ENCODE results near the gene SMTN.
"Not testable (repeated sequence)": the region's sequence is repeated elsewhere in the genome, so short reads cannot be mapped to it uniquely, and the experiment has no call there.

The SMTN gene

DNA sequence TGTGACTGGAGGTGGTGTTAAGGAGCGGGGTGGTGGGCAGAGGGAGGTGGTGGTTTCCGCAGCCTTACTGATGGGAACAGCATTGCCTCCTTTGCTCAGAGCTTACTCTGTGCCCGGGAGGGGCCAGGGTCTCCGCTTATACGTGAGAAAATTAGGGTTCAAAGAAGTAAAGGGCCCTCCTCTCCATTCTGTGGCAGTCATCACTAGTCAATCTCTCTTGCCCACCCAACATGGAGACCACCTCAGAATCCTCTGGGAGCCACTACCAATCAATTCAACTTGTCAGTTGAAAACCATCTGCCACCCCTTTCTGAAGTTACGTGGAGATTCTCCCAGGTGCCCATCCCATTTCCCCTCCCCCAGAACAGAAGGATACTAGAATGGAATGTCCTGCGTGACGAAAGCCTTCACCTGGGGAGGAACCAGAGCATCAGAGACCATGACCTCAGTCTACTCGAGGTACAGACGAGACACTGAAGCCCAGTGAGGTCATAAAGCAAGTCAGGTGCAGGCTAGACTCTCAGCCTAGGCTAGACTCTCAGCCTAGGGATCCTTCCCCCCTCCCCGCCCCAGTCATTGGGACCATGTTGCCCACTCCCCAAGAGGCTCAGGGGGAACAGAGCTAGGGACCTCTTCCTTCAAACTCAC, 24.3 kb downstream of the SMTN start:
- H3K27me3 ChIP-seq (ENCODE audit: control insufficient read depth, insufficient read depth, low read length): no peaks in the 10 kb centered on the region
- H3K4me1 ChIP-seq (ENCODE audit: control insufficient read depth, insufficient read depth, low read length): peaks cover 21% of the 10 kb centered on the region
- H3K4me3 ChIP-seq (ENCODE audit: low read length): no peak overlapping the region
- H3K36me3 ChIP-seq (ENCODE audit: control insufficient read depth, insufficient read depth, low read length): peaks cover 4% of the 10 kb centered on the region
- H3K9ac ChIP-seq (ENCODE audit: low read length): peak overlapping the region; percentile 78
- no peaks in the 10 kb centered on the region for H3K9me3 ChIP-seq (ENCODE audit: control insufficient read depth, low read length)

- no peaks in the 10 kb centered on the region for H3K27me3 ChIP-seq (ENCODE audit: control insufficient read depth, insufficient read depth, low read length)
- no peaks in the 10 kb centered on the region for H3K9me3 ChIP-seq (ENCODE audit: control insufficient read depth, low read length)
- peak overlapping the region; percentile 78 for H3K9ac ChIP-seq (ENCODE audit: low read length)
- H3K36me3 ChIP-seq (ENCODE audit: control insufficient read depth, insufficient read depth, low read length): peaks cover 4% of the 10 kb centered on the region
- peak overlapping the region; percentile 8 for H3K4me3 ChIP-seq (ENCODE audit: low read length)
- peaks cover 21% of the 10 kb centered on the region for H3K4me1 ChIP-seq (ENCODE audit: control insufficient read depth, insufficient read depth, low read length)
These were observed 25.0 kb downstream of the SMTN start for GRCh38 chr22:31106001-31106571.

DNA sequence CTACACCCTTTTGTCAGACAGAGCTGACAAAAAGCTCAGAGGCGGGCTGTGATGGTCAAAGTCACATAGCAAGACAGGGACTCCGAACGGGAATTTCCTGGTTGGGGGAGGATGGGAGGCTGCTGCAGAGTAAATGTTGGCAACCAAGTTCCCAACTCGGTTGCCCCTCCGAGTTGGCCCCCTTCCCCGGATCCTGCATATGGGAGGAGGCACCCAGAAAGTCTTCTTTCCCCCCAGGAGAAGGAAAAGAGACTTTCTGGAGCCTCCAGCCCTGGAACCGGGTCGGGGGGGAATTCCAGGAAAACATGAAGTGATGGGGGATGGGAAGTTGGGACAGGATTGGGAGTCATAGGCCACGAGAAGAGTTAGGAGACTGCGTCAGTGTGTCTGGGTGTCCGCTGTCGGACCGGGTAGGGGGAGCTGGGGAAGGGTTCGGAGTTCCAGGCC, 25.6 kb downstream of the SMTN start:
- no peaks in the 10 kb centered on the region for H3K27me3 ChIP-seq (ENCODE audit: control insufficient read depth, insufficient read depth, low read length)
- peaks cover 21% of the 10 kb centered on the region for H3K4me1 ChIP-seq (ENCODE audit: control insufficient read depth, insufficient read depth, low read length)
- peaks cover 3% of the 10 kb centered on the region for H3K36me3 ChIP-seq (ENCODE audit: control insufficient read depth, insufficient read depth, low read length)
- peak overlapping the region; percentile 46 for H3K4me3 ChIP-seq (ENCODE audit: low read length)
- no peaks in the 10 kb centered on the region for H3K9me3 ChIP-seq (ENCODE audit: control insufficient read depth, low read length)
- peak overlapping the region; percentile 78 for H3K9ac ChIP-seq (ENCODE audit: low read length)

- Histone ChIP-seq H3K4me3 (ENCODE audit: low read length) (peak within 1 kb of the TSS; percentile 46), H3K27me3 (ENCODE audit: control insufficient read depth, insufficient read depth, low read length) (no peaks in the 10 kb centered on the region), H3K9me3 (ENCODE audit: control insufficient read depth, low read length) (no peaks in the 10 kb centered on the region), H3K4me1 (ENCODE audit: control insufficient read depth, insufficient read depth, low read length) (peaks cover 21% of the 10 kb centered on the region), H3K36me3 (ENCODE audit: control insufficient read depth, insufficient read depth, low read length) (no peaks in the 10 kb centered on the region), H3K9ac (ENCODE audit: low read length) (peak within 1 kb of the TSS; percentile 78)
These were observed 26.2 kb downstream of the SMTN start, which contains the start of gene SELENOM for GRCh38 chr22:31107178-31107893. Gene SELENOM, minus strand, starts transcription at chr22:31107568. Its CDS starts 63 bp downstream, at chr22:31107505.

GRCh38 chr22:31107894-31108218, 26.7 kb downstream of the SMTN start:
- H3K27me3 ChIP-seq (ENCODE audit: control insufficient read depth, insufficient read depth, low read length): no peaks in the 10 kb centered on the region
- peaks cover 21% of the 10 kb centered on the region for H3K4me1 ChIP-seq (ENCODE audit: control insufficient read depth, insufficient read depth, low read length)
- H3K9ac ChIP-seq (ENCODE audit: low read length): peak overlapping the region; percentile 58
- no peaks in the 10 kb centered on the region for H3K9me3 ChIP-seq (ENCODE audit: control insufficient read depth, low read length)
- no peak overlapping the region for H3K4me3 ChIP-seq (ENCODE audit: low read length)
- H3K36me3 ChIP-seq (ENCODE audit: control insufficient read depth, insufficient read depth, low read length): no peaks in the 10 kb centered on the region

- H3K4me1 ChIP-seq (ENCODE audit: control insufficient read depth, insufficient read depth, low read length); H3K4me3 ChIP-seq (ENCODE audit: low read length); H3K9ac ChIP-seq (ENCODE audit: low read length); H3K36me3 ChIP-seq (ENCODE audit: control insufficient read depth, insufficient read depth, low read length); H3K9me3 ChIP-seq (ENCODE audit: control insufficient read depth, low read length); H3K27me3 ChIP-seq (ENCODE audit: control insufficient read depth, insufficient read depth, low read length): not testable (repeated sequence)
These were observed 31.5 kb downstream of the SMTN start for GRCh38 chr22:31112547-31113091.

GRCh38 chr22:31118046-31118820, 37.1 kb downstream of the SMTN start:
- H3K27me3 ChIP-seq (ENCODE audit: control insufficient read depth, insufficient read depth, low read length): no peaks in the 10 kb centered on the region
- H3K4me1 ChIP-seq (ENCODE audit: control insufficient read depth, insufficient read depth, low read length): peaks cover 14% of the 10 kb centered on the region
- H3K9me3 ChIP-seq (ENCODE audit: control insufficient read depth, low read length): no peaks in the 10 kb centered on the region
- no peak overlapping the region for H3K4me3 ChIP-seq (ENCODE audit: low read length)
- no peak overlapping the region for H3K9ac ChIP-seq (ENCODE audit: low read length)
- H3K36me3 ChIP-seq (ENCODE audit: control insufficient read depth, insufficient read depth, low read length): no peaks in the 10 kb centered on the region

GRCh38 chr22:31119026-31119717, 38.1 kb downstream of the SMTN start:
- H3K4me3 ChIP-seq (ENCODE audit: low read length): no peak overlapping the region
- H3K36me3 ChIP-seq (ENCODE audit: control insufficient read depth, insufficient read depth, low read length): no peaks in the 10 kb centered on the region
- peaks cover 20% of the 10 kb centered on the region for H3K4me1 ChIP-seq (ENCODE audit: control insufficient read depth, insufficient read depth, low read length)
- no peaks in the 10 kb centered on the region for H3K9me3 ChIP-seq (ENCODE audit: control insufficient read depth, low read length)
- H3K9ac ChIP-seq (ENCODE audit: low read length): no peak overlapping the region
- H3K27me3 ChIP-seq (ENCODE audit: control insufficient read depth, insufficient read depth, low read length): no peaks in the 10 kb centered on the region

- Histone ChIP-seq H3K4me3 (ENCODE audit: low read length) (no peak overlapping the region), H3K36me3 (ENCODE audit: control insufficient read depth, insufficient read depth, low read length) (no peaks in the 10 kb centered on the region), H3K9ac (ENCODE audit: low read length) (no peak overlapping the region), H3K9me3 (ENCODE audit: control insufficient read depth, low read length) (no peaks in the 10 kb centered on the region), H3K27me3 (ENCODE audit: control insufficient read depth, insufficient read depth, low read length) (no peaks in the 10 kb centered on the region), H3K4me1 (ENCODE audit: control insufficient read depth, insufficient read depth, low read length) (peaks cover 20% of the 10 kb centered on the region)
These were observed 39.1 kb downstream of the SMTN start for GRCh38 chr22:31120230-31120629.

DNA sequence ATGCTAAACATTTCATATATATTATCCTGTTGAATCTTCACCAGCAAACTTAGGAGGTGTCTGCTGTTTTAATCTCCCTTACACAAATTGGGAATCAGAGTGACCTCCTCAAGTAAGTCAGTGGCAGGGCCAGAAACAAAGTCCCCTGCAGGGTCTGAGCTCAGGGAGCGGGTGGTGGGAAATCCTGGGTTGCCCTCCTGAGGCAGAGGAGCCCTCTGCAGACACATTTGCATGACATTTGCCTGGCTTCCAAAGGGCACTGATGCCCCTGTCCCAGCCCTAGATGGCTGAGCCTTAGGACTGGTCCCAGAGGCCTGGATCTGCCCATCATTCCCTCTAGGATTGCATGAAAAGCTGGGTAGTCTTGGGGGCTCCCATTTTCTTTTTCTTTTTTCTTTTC, 39.5 kb downstream of the SMTN start:
- H3K4me3 ChIP-seq (ENCODE audit: low read length): no peak overlapping the region
- peaks cover 20% of the 10 kb centered on the region for H3K4me1 ChIP-seq (ENCODE audit: control insufficient read depth, insufficient read depth, low read length)
- no peaks in the 10 kb centered on the region for H3K36me3 ChIP-seq (ENCODE audit: control insufficient read depth, insufficient read depth, low read length)
- H3K27me3 ChIP-seq (ENCODE audit: control insufficient read depth, insufficient read depth, low read length): no peaks in the 10 kb centered on the region
- H3K9me3 ChIP-seq (ENCODE audit: control insufficient read depth, low read length): no peaks in the 10 kb centered on the region
- H3K9ac ChIP-seq (ENCODE audit: low read length): no peak overlapping the region

- H3K4me3 ChIP-seq (ENCODE audit: low read length): no peak overlapping the region
- peaks cover 20% of the 10 kb centered on the region for H3K4me1 ChIP-seq (ENCODE audit: control insufficient read depth, insufficient read depth, low read length)
- no peaks in the 10 kb centered on the region for H3K9me3 ChIP-seq (ENCODE audit: control insufficient read depth, low read length)
- no peak overlapping the region for H3K9ac ChIP-seq (ENCODE audit: low read length)
- no peaks in the 10 kb centered on the region for H3K27me3 ChIP-seq (ENCODE audit: control insufficient read depth, insufficient read depth, low read length)
- no peaks in the 10 kb centered on the region for H3K36me3 ChIP-seq (ENCODE audit: control insufficient read depth, insufficient read depth, low read length)
These were observed 40.3 kb downstream of the SMTN start for GRCh38 chr22:31121403-31121802.
